ENCODE data around the gene MGAM2. TPM values are rescaled to one million over a fixed set of nuclear protein-coding genes. Genes with fewer than 3 reads are reported as not detected.

MGAM2 gene
- total and polyA plus RNA-seq, 2 of the 8 experiments (the other 6 are each of a cell fraction or from before 2014, with no cell fraction given): 0.02 TPM; not detected in 1

- Histone ChIP-seq H2BK5ac (ENCODE audit: low read depth, low read length) (no peak overlapping the region; the same call in 1 of the 2 replicates), H2BK120ac (replicated peaks; ENCODE audit: low read depth, low read length) (no peak overlapping the region), H2BK12ac (ENCODE audit: low read depth, low read length) (peak overlapping the region; percentile 18; the same call in 1 of the 2 replicates), H2AFZ (ENCODE audit: low read length) (no peak overlapping the region), H3K14ac (ENCODE audit: insufficient read length) (no peak overlapping the region), H4K8ac (ENCODE audit: extremely low read depth, insufficient read depth, low read length) (no peak overlapping the region), H2BK20ac (ENCODE audit: low read length) (no peak overlapping the region), H2AK5ac (ENCODE audit: low read depth, low read length) (no peak overlapping the region), H2BK15ac (ENCODE audit: low read length) (no peak overlapping the region), H3K23ac (ENCODE audit: insufficient read length) (no peak overlapping the region), H4K91ac (replicated peaks; ENCODE audit: insufficient read length, low read length) (no peak overlapping the region), H3K9ac (replicated peaks in 1 of 4; ENCODE audit: extremely low read depth in 1 of 4, low read depth in 3 of 4, low read length in 3 of 4) (no peak overlapping the region), H3K56ac (replicated peaks; ENCODE audit: insufficient read length, low read depth, low read length) (no peak overlapping the region), H3K9me3 (ENCODE audit: insufficient read depth in 2 of 2, low read depth in 1 of 2, low read length in 1 of 2) (no peaks in the 10 kb centered on the region), H3K23me2 (ENCODE audit: low read depth, low read length) (peaks cover 4% of the 10 kb centered on the region; the same call in 1 of the 2 replicates), H3K27ac (ENCODE audit: low read depth, low read length) (no peak overlapping the region), H3K79me1 (ENCODE audit: low read depth, low read length) (no peaks in the 10 kb centered on the region), H3K4me1 (replicated peaks in 1 of 4; ENCODE audit: control insufficient read depth in 3 of 4, insufficient read depth in 4 of 4, low read length in 3 of 4) (peaks cover 0 to 8% (median 1%) of the 10 kb centered on the region in 4 experiments; a peak in 3 of 7 replicates), H3K36me3 (ENCODE audit: control insufficient read depth in 2 of 4, insufficient read depth in 4 of 4, low read length in 3 of 4) (no peaks in the 10 kb centered on the region), H3K4ac (replicated peaks; ENCODE audit: insufficient read length, low read depth, low read length) (no peak overlapping the region), H3K4me2 (ENCODE audit: insufficient read depth in 1 of 2, low read depth in 2 of 2, low read length in 2 of 2) (no peak overlapping the region; a peak in 1 of 4 replicates), H3K79me2 (ENCODE audit: control insufficient read depth in 1 of 2, insufficient read depth in 2 of 2, low read length in 2 of 2) (no peaks in the 10 kb centered on the region), H4K20me1 (replicated peaks in 1 of 2; ENCODE audit: control insufficient read depth in 1 of 2, insufficient read depth in 2 of 2, low read length in 2 of 2) (peaks cover 0 to 4% of the 10 kb centered on the region in 2 experiments), H3K27me3 (replicated peaks in 1 of 4; ENCODE audit: control insufficient read depth in 3 of 4, extremely low read depth in 1 of 4, insufficient read depth in 3 of 4, low read length in 3 of 4) (no peaks in the 10 kb centered on the region), H3K4me3 (ENCODE audit: extremely low read depth in 1 of 4, insufficient read depth in 2 of 4, low read depth in 3 of 4, low read length in 4 of 4) (no peak overlapping the region), H4K5ac (ENCODE audit: insufficient read length, low read depth, low read length) (no peak overlapping the region), H3K18ac (ENCODE audit: extremely low read depth, low read length) (no peak overlapping the region)
- POLR2A ChIA-PET (ENCODE audit: partially characterized antibody): no interaction called here
- FAIRE-seq: peak; percentile 73
- no peak for DNase-seq (ENCODE audit: low read depth in 1 of 2, low spot score in 2 of 2)
- CTCF ChIA-PET (ENCODE audit: partially characterized antibody): interaction anchor here (0.6 to 1.0 kb wide), 4 partner anchors 12 to 345 kb away, joined by 3 to 6 read pairs (median 4); no protein-coding TSS in a partner anchor
- TF ChIP-seq SP4 (IDR thresholded peaks at IDR 0.05; ENCODE audit: low read length): no peak
- TF ChIP-seq EZH2 (IDR thresholded peaks at IDR 0.05; ENCODE audit: low read depth, low read length, severe bottlenecking): no peak
- no peak for TF ChIP-seq HDAC2 (IDR thresholded peaks at IDR 0.05; ENCODE audit: borderline replicate concordance in 1 of 2, low read depth in 2 of 2, low read length in 2 of 2)
- no peak for TF ChIP-seq RFX5 (IDR thresholded peaks at IDR 0.05; ENCODE audit: borderline replicate concordance, low read depth, low read length)
- 0 out of 2 replicates have a peak, but pooled peaks have one; percentile 47 for TF ChIP-seq TEAD4 (IDR thresholded peaks at IDR 0.05; ENCODE audit: low read depth, low read length)
- TF ChIP-seq POLR2A (IDR thresholded peaks at IDR 0.05; ENCODE audit: control extremely low read depth in 1 of 2, low read depth in 2 of 2, low read length in 2 of 2): no peak
- no peak for TF ChIP-seq ATF2 (IDR thresholded peaks at IDR 0.05; ENCODE audit: low read length)
- TF ChIP-seq SP1 (IDR thresholded peaks at IDR 0.05; ENCODE audit: low read depth, low read length): no peak
- 85% methylated on average over 2 of the region's 2 CpGs; no CpG with 5 or more reads in 1 of the 2 experiments for WGBS, 2 experiments (ENCODE audit: extremely low coverage in 1 of 2, insufficient coverage in 1 of 2, insufficient read length in 1 of 2, insufficient replicate concordance in 2 of 2, low coverage in 1 of 2, low lambda C conversion rate in 2 of 2, missing lambda C conversion rate in 1 of 2)
These were observed 34.6 kb downstream of the MGAM2 start for GRCh38 chr7:142146124-142146523.

All from H1 (cell line).